Stimulated activated CD4-positive, alpha-beta T cell treated with anti-CD3 and anti-CD28 coated beads, TNF-alpha, amount 100 ng/mL, for 4 hours (primary cell): ENCODE results near the gene CAMKMT.
"Not testable (repeated sequence)": the region's sequence is repeated elsewhere in the genome, so short reads cannot be mapped to it uniquely, and the experiment has no call there.

Experiments used
- DNase-seq, 3 experiments: peaks; one replicate each; pipeline ENCODE4 v3.0.0-alpha.2; 2020; ENCODE audit warnings: low read depth in 3 of 3

CAMKMT gene

DNA sequence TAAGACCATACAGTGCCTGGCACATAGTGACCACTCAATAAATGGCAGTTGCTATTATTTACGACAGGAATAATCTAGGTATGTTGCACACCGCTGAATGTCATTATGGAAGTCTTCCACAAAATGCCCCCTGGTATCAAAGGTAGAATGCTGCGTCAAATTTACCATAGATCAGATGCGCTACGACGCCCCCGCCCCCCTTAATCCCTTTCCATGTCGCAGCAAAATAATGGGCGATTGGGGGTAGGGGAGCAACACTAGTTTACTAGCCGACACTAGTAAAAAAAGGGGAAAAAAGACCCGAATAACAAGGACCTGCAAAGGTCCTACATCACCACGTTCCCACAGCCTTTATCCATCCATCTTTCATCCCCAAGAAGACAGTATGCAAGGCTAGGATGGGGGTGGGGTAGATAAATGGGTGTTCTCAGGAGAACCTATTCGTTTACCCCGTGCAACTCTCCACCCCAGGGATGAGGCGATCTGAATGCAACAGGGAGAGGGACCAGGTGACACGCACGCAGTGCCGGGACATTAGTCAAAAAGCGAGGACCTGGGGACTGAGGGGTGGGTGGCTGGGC, 908 bp upstream of the CAMKMT start:
- DNase-seq = no peak

DNA sequence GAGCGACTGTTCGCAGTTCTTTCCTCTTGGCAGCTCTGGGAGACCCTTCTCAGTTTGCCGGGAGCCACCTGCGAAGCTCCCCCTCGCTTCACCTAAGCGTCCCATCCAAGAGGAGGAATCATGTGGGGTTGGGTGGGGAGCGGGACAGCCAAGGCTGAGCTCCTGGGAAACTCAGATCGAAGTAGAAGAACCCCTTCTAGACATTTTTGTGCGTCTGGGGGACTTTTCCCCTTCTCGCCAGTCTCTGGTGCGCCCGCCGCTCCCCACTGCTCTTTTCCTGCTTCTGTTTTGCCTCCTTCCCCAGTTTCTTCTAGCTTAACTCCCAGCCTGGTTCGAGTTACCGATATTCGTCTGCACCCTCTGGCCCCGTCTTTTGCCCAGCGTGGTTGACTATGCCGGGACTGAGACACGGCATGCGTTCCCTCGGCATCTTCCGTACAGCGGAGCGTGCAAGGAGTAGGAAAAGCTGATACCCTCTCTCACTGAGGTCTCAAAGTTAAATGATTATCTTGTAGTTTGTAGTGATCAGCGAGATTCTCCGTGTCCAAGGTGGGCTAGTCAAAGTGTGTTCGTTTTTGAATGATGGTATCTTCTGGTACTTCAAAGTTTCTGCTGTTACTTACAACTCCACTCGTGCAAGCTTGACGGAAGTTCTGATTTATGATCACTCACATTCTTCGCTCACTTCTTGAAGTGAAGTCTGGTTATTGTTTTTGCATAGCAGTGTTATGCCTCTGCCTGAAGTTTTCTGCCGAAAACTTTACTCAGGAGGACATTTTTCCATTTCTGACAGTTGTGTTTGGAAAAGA, 664 bp downstream of the CAMKMT start:
- DNase-seq = peak in 2 of 3 experiments; percentile 9 to 23

DNA sequence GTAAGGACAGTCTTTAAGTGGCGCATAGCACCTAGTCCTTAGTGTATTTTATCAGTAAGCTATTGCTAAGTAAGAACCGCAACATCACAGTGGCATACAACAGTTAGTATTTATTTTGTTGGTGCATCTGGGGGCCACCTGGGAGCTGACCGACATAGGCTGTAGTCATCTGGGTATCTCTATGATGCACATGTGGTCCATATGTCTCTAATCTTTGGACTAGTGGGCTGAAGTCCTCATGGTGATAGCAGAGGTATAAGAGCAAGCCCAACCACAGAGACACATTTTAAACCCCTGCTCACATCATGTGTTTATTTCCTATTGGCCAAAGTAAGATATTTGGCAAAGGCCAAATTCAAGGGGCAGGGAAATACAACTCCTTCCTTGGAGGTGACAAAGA, 2.9 kb downstream of the CAMKMT start:
- DNase-seq = no peak

DNA sequence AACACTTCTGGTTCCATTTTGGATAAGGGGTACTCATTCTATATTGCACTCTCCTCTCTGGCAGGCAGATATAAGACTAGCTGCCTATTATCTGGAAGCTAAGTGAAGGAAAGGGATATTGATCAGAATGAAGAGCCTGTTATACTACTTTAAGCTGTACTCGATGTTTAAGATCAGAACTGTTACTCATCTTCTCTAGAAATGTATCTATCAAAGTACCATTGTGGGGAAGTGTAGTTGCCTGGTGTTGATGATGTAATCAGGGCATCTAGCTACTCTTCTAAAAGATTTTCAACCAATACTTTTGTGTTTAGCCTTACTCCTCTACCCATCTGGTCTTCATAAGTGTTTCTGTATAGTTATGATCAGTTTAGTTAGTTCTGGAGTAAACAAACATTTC, 5.8 kb downstream of the CAMKMT start:
- DNase-seq = no peak

DNA sequence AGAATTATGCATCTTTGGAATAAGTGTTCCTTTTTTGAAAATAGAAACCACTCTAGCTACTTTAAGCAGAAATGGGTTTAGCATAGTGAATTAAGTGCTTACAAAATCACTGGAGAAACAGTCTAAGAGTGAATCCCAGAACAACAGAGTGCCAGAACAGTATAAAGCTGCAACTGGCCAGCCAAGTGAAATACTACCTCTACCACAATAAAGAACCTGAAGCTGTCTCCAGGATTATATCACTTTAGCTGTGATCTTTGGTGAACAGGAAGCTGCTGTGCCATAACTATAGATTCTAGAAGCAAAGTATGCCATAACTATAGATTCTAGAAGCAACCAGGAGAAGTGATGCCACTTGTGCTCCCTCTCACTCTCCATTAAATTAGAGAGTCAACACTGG, 7.6 kb downstream of the CAMKMT start:
- DNase-seq = no peak

DNA sequence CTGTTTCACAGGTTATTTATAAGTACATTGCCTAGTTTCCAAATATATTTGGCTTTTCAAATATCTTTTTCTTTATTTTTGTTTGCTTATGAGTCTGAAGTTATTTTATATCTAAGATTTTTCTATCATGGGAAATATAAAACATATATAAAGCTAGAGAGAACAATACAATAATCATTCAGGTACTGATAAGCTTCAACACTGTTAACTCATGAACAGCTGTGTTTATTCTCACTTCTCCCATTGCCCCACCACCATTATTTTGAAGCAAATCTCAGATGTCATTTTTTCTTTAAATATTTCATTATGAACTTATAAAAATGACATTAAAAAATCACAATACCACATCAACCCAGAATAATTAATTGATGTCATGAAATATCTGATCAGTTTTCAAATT, 9.7 kb downstream of the CAMKMT start:
- DNase-seq = no peak

DNA sequence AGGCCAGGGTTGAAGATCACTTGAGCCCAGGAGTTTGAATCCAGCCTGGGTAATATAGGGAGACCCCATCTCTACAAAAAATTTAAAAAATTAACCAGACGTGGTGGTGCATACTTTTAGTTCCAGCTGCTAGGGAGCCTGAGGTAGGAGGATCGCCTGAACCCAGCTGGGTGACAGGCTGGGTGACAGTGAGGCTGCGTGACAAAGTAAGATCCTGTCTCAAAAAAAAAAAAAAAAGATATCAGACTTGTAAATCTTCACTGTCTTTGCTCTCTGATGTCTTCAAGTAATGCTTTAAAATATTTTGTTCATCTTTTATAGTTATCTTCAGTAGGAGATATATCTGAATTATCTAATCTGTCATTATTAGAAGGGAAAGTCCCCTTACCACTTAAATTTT, 10.5 kb downstream of the CAMKMT start:
- no peak for DNase-seq

DNA sequence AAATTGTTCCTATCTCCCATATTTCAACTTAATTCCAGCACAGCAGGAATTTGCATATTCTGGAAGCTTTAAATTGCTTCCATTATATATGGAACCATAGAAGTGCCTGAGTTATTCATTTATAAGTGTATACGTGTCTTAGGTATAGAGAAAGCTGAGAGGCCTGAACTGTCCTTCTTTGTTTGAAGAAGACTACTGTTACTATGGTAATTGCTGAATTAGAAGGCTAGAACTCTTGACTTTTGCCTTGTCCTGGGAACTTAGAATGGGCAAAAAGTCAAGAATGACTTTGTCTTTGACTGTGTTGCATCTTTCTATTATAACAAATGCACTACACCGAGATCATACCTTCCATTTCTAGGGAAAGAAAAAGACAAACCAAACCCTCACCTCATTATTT, 15.7 kb downstream of the CAMKMT start:
- DNase-seq = no peak

DNA sequence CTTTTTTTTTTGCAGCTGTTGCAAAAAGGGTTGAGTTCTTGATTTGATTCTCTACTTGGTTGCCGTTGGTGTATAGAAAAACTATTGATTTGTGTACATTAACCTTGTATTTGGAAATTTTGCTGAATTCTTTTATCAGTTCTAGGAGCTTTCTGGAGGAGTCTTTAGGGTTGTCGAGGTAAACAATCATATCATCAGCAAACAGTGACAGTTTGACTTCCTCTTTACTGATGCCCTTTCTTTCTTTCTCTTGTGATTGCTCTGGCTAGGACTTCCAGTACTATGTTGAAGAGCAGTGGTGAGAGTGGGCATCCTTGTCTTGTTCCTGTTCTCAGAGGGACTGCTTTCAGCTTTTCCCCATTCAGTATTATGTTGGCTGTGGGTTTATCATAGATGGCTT, 23.5 kb downstream of the CAMKMT start:
- not testable (repeated sequence) for DNase-seq

DNA sequence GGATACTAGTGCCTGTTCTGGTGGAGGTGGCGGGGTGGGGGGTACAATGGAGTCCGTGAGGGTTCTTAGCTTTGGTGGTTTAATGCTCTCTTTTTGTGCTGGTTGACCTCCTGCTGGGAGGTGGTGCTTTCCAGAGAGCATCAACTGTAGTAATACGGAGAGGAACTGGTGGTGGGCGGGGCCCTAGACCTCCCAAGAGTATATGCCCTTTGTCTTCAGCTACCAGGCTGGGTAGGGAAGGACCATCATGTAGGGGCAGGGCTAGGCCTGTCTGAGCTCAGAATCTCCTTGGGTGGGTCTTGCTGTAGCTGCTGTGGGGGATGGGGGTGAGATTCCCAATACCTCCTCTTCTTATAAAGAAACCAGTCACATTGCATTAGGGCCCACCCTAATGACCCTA, 27.1 kb downstream of the CAMKMT start:
- DNase-seq = no peak

DNA sequence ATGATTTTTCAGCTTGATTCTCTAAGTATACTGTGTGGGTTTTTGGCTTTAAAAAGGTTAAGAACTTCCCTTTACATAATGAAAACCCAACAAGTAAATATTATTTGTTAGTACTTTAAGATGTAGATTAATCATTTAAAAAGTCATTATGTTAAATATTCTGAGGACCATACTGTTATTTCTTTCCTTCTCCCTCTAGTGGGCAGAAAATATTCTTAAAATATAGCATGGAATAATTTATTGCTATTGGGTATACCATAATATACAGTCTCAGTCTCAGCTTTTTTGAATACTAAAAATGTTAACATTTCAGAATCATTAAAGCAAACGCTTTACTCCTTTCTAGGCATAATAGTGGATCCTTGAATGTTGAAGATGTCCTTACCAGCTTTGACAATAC, 28.1 kb downstream of the CAMKMT start:
- no peak for DNase-seq

DNA sequence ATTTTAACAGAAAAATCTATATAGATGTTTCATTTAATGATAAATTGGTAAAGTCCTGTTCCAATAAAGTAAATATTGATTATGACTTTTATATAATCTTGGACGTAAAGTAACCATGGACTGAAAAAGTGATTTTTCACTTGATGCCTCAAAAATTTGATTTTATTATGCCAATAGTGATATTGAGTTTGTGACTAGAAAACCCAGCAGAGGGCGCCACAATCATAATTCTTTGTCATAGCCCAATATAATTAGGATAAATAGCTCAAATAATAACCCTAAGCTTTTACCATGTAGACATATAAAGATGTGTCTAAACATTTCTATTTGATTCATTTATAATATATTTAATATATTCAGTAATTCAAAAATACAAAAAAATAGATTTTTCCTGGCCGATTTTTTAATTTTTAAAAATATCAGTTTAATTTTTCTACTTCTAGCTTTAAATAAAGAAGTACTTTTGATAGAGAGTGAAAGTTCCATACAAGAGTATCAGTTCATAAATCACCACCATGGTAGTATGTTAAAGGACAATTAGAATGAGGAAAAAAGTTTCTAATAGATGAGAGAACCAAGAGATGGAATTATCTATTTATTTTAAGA, 30.7 kb downstream of the CAMKMT start:
- DNase-seq = peak in 2 of 3 experiments; percentile 6 to 28

DNA sequence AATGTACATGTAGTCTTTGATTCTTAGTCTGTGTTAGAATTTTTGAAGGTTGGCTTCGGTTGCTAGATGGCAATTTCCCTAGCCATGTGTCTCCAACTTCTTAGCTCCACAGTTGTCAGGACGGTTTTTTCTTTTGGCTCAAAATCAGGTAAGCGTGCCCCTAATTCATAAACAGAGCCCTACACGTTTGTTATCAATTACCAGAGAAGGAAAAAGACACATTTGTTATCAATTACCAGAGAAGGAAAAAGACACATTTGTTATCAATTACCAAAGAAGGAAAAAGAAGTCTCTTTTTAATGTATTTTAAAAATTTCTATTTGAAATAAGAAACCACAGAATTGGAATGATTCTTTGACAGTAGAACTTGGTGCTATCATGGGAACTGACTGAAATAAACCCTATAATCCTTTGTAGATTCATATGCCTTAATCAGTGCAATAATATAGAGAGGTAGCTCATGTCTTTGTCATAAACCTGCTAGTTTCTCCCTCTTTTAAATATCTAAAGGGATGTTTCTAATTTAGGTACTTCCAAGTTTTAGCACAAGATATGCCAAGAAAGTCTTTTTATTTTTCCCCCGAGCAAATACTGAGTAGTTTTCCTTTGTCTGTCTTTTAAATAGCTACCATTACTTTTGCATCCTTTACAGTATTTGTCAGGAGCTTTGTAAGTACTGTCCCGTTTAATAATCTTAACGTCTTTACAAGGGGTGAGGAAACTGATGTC, 35.9 kb downstream of the CAMKMT start:
- DNase-seq = no peak

DNA sequence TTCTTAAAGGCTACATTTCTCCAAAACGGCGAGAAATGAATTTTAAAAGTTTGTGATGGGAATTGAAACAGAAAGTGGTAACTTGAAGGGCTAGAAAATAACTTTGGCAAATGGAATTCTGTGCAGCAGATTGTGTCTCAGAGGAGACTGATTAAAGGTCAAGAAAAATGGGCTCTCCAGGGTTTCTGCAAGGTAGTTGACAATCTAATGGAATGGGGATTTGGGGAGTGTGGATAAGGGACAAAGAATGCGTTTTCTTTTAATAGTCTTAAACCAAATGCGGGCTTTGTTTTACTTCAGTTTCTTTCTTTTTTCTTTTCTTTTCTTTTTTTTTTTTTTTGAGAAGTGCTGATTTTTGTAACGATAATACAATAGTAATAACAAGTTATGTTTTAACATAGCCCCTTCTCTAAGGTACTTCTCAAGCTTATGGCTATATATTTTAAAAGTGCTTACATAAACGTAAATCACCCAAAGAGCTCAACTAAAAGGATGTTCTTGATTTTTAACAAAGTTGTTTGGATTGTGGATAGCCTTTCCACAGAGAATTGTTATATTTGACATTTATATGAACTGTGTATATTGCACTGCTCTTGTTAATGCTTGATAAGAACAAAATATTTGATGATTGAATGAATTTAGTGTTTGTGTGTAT, 36.6 kb downstream of the CAMKMT start:
- no peak for DNase-seq

DNA sequence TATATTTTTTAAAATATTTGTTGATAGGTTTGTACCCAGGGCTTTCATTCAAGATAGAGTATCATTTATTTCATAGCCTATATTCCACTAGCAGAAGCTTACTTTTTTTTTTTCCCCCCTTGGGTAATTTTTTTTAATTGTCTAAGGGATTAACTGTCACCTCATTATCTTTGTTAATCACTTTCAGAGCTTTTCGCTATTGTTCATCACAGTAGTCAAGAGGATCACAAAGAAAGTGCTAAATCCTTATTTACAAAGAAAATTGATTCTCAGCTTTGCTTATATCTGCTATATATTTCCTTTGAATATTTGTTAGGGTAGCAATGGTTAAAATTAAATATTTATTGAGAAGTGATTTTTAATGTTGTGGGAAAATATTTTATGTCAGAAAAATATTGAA, 59.0 kb downstream of the CAMKMT start:
- DNase-seq = no peak

DNA sequence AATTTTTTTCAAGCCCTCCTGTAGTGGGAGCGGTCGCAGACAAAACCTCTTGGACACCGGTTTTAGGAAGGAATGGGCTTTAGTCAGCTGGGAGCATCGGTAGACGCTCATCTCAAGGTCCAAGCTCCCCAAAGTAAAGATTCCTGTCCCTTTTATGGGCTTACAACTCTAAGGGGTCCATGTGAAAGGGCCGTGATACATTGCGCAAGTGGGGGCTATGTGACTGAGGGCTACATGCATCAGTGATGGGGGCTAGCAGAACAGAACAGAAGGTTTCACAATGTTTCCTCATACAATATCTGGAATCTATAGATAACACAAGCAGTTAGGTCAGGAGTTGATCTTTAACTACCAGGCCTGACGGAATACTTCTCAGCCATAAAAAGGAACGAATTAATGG, 62.5 kb downstream of the CAMKMT start:
- DNase-seq = no peak

DNA sequence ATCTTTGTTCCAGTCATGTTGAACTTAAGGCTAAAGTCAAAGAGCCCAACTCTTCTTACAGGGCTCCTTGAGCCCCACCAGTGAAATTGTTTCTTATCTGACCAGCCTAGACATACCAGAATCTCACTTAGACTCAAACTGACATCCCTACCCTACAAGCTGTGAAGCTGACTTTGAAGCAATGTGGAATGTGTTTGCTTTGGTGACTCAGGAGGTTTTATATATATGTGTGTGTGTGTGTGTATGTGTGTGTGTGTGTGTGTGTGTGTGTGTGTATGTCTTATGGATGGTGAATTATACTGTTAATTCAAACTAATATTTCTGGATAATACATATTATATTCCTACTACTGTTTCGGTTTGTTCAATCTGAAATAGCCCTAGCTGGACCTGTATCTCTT, 67.3 kb downstream of the CAMKMT start:
- no peak for DNase-seq

DNA sequence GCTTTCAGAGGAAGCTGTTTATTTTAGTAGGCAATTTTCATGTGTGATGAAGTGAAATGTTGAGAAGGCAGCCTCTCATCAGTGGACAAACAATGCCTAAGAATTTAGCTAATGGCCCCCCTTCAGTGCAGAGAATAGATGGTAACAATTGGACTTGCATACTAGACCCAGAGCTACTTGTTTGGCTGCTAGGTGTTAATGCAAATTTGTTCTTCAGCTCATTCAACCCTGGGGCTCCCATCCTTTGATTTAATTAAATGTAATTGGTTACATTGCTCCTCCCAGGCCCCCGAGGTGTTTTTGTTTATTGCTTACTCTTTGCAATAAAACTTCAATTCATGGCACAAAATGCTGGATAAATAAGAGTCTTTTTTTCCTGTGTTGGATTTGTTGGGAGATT, 68.6 kb downstream of the CAMKMT start:
- no peak for DNase-seq

DNA sequence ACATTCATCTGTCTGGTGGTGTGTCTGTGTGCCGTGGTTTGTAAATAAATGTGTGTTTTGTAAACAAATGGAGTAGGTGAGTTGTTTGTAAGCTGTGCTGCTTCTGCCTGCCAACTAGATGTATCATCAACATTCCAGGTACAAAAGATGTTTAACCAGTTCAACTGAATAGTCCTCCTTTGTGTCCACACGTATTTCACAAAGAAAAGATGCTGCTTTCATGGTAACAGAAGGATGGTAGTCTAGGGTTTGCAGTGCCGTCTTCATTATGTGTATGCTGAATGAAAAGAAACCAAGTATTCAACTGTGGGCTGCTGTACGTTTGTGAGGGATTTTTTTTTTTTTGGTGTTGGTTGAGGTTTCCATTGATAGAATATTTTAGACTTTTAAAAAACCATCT, 72.1 kb downstream of the CAMKMT start:
- DNase-seq = no peak

DNA sequence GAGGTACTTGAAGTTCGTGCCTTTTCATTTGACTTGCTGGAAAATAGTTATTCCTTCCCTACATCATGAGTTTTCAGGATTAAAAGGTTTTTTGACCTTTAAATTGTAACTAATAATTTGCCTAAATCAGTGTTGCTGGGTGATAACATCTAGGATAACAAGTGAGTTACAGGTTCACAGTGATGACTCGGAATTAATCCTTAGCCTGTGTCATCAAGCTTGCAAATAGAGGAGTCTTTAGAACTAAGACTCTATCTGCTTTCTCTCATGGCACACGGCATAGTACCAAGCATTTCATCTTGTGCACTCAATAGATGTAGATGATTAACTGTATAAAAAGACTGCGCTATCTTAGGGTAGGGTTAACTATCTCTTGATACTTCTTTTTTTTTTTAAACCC, 79.5 kb downstream of the CAMKMT start:
- no peak for DNase-seq

DNA sequence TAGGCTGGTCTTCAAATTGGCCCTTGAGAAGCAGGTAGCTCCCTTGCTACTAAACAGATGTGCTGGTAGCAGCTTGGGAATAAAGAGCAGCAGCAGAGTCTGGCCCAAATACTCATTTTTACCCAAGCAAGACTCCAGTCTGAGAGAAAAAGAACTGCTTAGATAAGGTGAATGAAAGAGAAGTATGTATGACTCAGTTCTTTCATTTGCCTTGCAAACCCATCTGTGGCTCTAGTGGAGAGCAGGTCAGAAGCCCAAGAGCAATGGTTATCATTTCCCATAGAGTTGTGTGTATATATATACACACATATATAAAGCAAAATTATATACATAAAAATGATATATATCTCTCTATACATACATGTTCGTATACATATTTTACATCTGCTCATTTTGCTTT, 80.3 kb downstream of the CAMKMT start:
- no peak for DNase-seq

DNA sequence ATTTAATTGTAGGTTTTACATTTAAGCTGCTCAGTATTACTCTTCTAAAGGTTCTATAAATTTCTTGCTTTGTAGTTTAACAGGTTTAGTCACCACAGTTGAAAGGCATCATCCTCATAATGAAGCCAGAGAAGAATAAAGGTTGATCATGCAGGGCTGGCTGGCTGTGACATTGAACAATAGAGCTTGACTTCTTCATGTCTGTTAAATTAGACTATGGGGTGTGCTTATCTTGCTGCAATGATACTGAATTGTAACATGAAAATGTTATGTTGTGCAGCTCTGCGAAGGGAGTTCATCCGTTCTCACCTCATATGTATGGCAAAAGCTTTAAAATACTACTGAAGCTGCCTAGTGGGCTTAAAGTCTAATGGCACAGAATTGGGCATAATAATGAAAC, 81.8 kb downstream of the CAMKMT start:
- DNase-seq = no peak
